Mesenchymal stem cell (in vitro differentiated cells and primary cell): ENCODE results near the gene SEZ6L.

Experiments
- DNase-seq: peaks from one replicate; pipeline ENCODE4 v3.0.0-alpha.2; 2013
- H2AFZ ChIP-seq: one replicate; pipeline ENCODE4 v1.6.1; 2013; ENCODE audit warnings: low read depth, mild to moderate bottlenecking, control low read depth, inconsistent platforms, low read length, moderate library complexity
- H2AK5ac ChIP-seq: 2 replicates; pipeline ENCODE4 v1.6.1; 2013; ENCODE audit warnings: low read length, moderate library complexity, mild to moderate bottlenecking, inconsistent platforms; ENCODE audit not compliant: severe bottlenecking
- H2BK120ac ChIP-seq: one replicate; pipeline ENCODE4 v1.6.1; 2013; ENCODE audit warnings: low read depth, mild to moderate bottlenecking, inconsistent platforms, low read length, moderate library complexity
- H2BK12ac ChIP-seq, 2 experiments: one replicate each; pipeline ENCODE4 v1.6.1; 2013; ENCODE audit warnings: inconsistent platforms in 2 of 2, low read length in 2 of 2, mild to moderate bottlenecking in 2 of 2, moderate library complexity in 2 of 2, control low read depth in 1 of 2
- H2BK15ac ChIP-seq: one replicate; pipeline ENCODE4 v1.6.1; 2013; ENCODE audit warnings: mild to moderate bottlenecking, low read depth, inconsistent platforms; ENCODE audit not compliant: poor library complexity, severe bottlenecking
- H2BK5ac ChIP-seq: 2 replicates; pipeline ENCODE4 v1.6.1; 2013; ENCODE audit warnings: low read depth, mild to moderate bottlenecking, low read length, control low read depth, inconsistent platforms; ENCODE audit not compliant: poor library complexity, severe bottlenecking
- H3K14ac ChIP-seq, 2 experiments: one replicate each; pipeline ENCODE4 v1.6.1; 2013; ENCODE audit warnings: inconsistent platforms in 2 of 2, low read length in 2 of 2, control low read depth in 1 of 2, mild to moderate bottlenecking in 1 of 2, moderate library complexity in 1 of 2
- H3K18ac ChIP-seq, 2 experiments: one replicate each; pipeline ENCODE4 v1.6.1; 2013; ENCODE audit warnings: inconsistent platforms in 2 of 2, low read length in 2 of 2, control low read depth in 1 of 2, low read depth in 1 of 2, mild to moderate bottlenecking in 1 of 2
- H3K23ac ChIP-seq, 2 experiments: one replicate each; pipeline ENCODE4 v1.6.1; 2013; ENCODE audit warnings: inconsistent platforms in 2 of 2, low read length in 2 of 2, mild to moderate bottlenecking in 2 of 2, moderate library complexity in 2 of 2, control low read depth in 1 of 2
- H3K27ac ChIP-seq: 2 replicates; pipeline ENCODE4 v1.5.1; 2013; ENCODE audit warnings: mild to moderate bottlenecking, moderate library complexity, low read length, control low read depth, inconsistent platforms; ENCODE audit not compliant: poor library complexity, severe bottlenecking
- H3K27me3 ChIP-seq, 2 experiments: 2 replicates each; pipeline versions ENCODE4 v1.6.1 to v1.7.0; 2013; ENCODE audit warnings: low read length in 2 of 2, mild to moderate bottlenecking in 2 of 2, moderate library complexity in 2 of 2, control low read depth in 1 of 2, inconsistent platforms in 1 of 2; ENCODE audit not compliant: control insufficient read depth in 1 of 2, insufficient read depth in 1 of 2
- H3K36me3 ChIP-seq, 2 experiments: 2 replicates each; pipeline versions ENCODE4 v1.6.1 to v1.7.0; 2013; ENCODE audit warnings: low read length in 2 of 2, control low read depth in 1 of 2, inconsistent platforms in 1 of 2, low read depth in 1 of 2, mild to moderate bottlenecking in 1 of 2; ENCODE audit not compliant: insufficient read depth in 2 of 2, control insufficient read depth in 1 of 2
- H3K4ac ChIP-seq, 2 experiments: one replicate each; pipeline ENCODE4 v1.6.1; 2013; ENCODE audit warnings: inconsistent platforms in 2 of 2, low read length in 2 of 2, mild to moderate bottlenecking in 2 of 2, moderate library complexity in 2 of 2, control low read depth in 1 of 2, low read depth in 1 of 2
- H3K4me1 ChIP-seq: 2 replicates; pipeline ENCODE4 v1.6.1; 2013; ENCODE audit warnings: low read depth, low read length, control low read depth; ENCODE audit not compliant: control insufficient read depth, insufficient read depth
- H3K4me2 ChIP-seq: 2 replicates; pipeline ENCODE4 v1.6.1; 2013; ENCODE audit warnings: low read length, mild to moderate bottlenecking, inconsistent platforms; ENCODE audit not compliant: poor library complexity, severe bottlenecking
- H3K4me3 ChIP-seq, 2 experiments: 2 replicates each; pipeline versions ENCODE4 v1.5.1 to v1.7.0; 2013; ENCODE audit warnings: low read length in 2 of 2, mild to moderate bottlenecking in 2 of 2, control low read depth in 1 of 2, low read depth in 1 of 2; ENCODE audit not compliant: insufficient read depth in 1 of 2
- H3K79me1 ChIP-seq: replicated peaks from 2 replicates; pipeline ENCODE4 v1.6.1; 2013; ENCODE audit warnings: mild to moderate bottlenecking, control low read depth, low read length, inconsistent platforms; ENCODE audit not compliant: poor library complexity, severe bottlenecking
- H3K9ac ChIP-seq: 2 replicates; pipeline ENCODE4 v1.7.0; 2013; ENCODE audit warnings: mild to moderate bottlenecking, low read length, moderate library complexity
- H3K9me3 ChIP-seq: 2 replicates; pipeline ENCODE4 v1.7.0; 2013; ENCODE audit warnings: mild to moderate bottlenecking, low read length; ENCODE audit not compliant: control insufficient read depth
- H4K8ac ChIP-seq: one replicate; pipeline ENCODE4 v1.6.1; 2013; ENCODE audit warnings: inconsistent platforms, mild to moderate bottlenecking, low read length, moderate library complexity
- H4K91ac ChIP-seq: one replicate; pipeline ENCODE4 v1.6.1; 2013; ENCODE audit warnings: mild to moderate bottlenecking, low read length, inconsistent platforms
- WGBS: methylation state at CpG from one replicate; pipeline ENCODE4 v1.1.7; 2013; ENCODE audit warnings: mixed read lengths; 5-methylcytosine and 5-hydroxymethylcytosine counted together

SEZ6L gene

GRCh38 chr22:26380072-26380830, 211.0 kb downstream of the SEZ6L start:
- no peak overlapping the region for H3K18ac ChIP-seq
- H3K4me1 ChIP-seq: no peaks in the 10 kb centered on the region
- H3K9me3 ChIP-seq: peaks cover 16% of the 10 kb centered on the region
- DNase-seq: no peak
- no peak overlapping the region for H2AFZ ChIP-seq
- H3K4me3 ChIP-seq: no peak overlapping the region
- H3K9ac ChIP-seq: no peak overlapping the region
- H4K8ac ChIP-seq: no peak overlapping the region
- no peak overlapping the region for H4K91ac ChIP-seq
- H2AK5ac ChIP-seq: no peak overlapping the region
- H3K23ac ChIP-seq: no peak overlapping the region
- H3K79me1 ChIP-seq: no peaks in the 10 kb centered on the region
- H3K4ac ChIP-seq: no peak overlapping the region
- H2BK120ac ChIP-seq: no peak overlapping the region
- H3K4me2 ChIP-seq: no peak overlapping the region
- no peak overlapping the region for H3K14ac ChIP-seq
- no peak overlapping the region for H2BK12ac ChIP-seq
- WGBS: 90% methylated on average over 9 of the region's 10 CpGs
- no peaks in the 10 kb centered on the region for H3K36me3 ChIP-seq
- H3K27ac ChIP-seq: no peak overlapping the region
- no peak overlapping the region for H2BK5ac ChIP-seq
- peaks cover 71 to 88% of the 10 kb centered on the region in 2 experiments for H3K27me3 ChIP-seq
- no peak overlapping the region for H2BK15ac ChIP-seq

GRCh38 chr22:26382782-26383181, 213.5 kb downstream of the SEZ6L start:
- 82% methylated on average over 2 of the region's 3 CpGs for WGBS

GRCh38 chr22:26383968-26384556, 214.8 kb downstream of the SEZ6L start:
- DNase-seq: no peak
- H3K23ac ChIP-seq: no peak overlapping the region
- no peak overlapping the region for H2BK15ac ChIP-seq
- no peak overlapping the region for H3K14ac ChIP-seq
- H2BK120ac ChIP-seq: no peak overlapping the region
- no peak overlapping the region for H2BK12ac ChIP-seq
- WGBS: 64% methylated on average over 7 of the region's 7 CpGs
- peaks cover 59 to 77% of the 10 kb centered on the region in 2 experiments for H3K27me3 ChIP-seq
- H2BK5ac ChIP-seq: no peak overlapping the region
- no peak overlapping the region for H3K27ac ChIP-seq
- no peak overlapping the region for H3K9ac ChIP-seq
- no peak overlapping the region for H4K8ac ChIP-seq
- no peak overlapping the region for H3K4ac ChIP-seq
- peaks cover 11% of the 10 kb centered on the region for H3K9me3 ChIP-seq
- H3K36me3 ChIP-seq: no peaks in the 10 kb centered on the region
- H3K4me3 ChIP-seq: no peak overlapping the region
- no peak overlapping the region for H4K91ac ChIP-seq
- H3K4me1 ChIP-seq: no peaks in the 10 kb centered on the region
- no peak overlapping the region for H3K18ac ChIP-seq
- no peak overlapping the region for H3K4me2 ChIP-seq
- no peak overlapping the region for H2AK5ac ChIP-seq
- no peak overlapping the region for H2AFZ ChIP-seq
- H3K79me1 ChIP-seq: no peaks in the 10 kb centered on the region

More at GRCh38 chr22:26382782-26383181, 213.5 kb downstream of the SEZ6L start:
- H3K4ac ChIP-seq: no peak overlapping the region
- no peak overlapping the region for H2AFZ ChIP-seq
- no peak for DNase-seq
- H3K9ac ChIP-seq: no peak overlapping the region
- H3K36me3 ChIP-seq: no peaks in the 10 kb centered on the region
- no peak overlapping the region for H2AK5ac ChIP-seq
- no peak overlapping the region for H3K4me3 ChIP-seq
- H3K18ac ChIP-seq: no peak overlapping the region
- no peak overlapping the region for H3K27ac ChIP-seq
- no peak overlapping the region for H3K23ac ChIP-seq
- H2BK15ac ChIP-seq: no peak overlapping the region
- no peak overlapping the region for H3K14ac ChIP-seq
- no peak overlapping the region for H4K91ac ChIP-seq
- no peak overlapping the region for H4K8ac ChIP-seq
- peaks cover 64 to 85% of the 10 kb centered on the region in 2 experiments for H3K27me3 ChIP-seq
- peaks cover 16% of the 10 kb centered on the region for H3K9me3 ChIP-seq
- no peak overlapping the region for H2BK5ac ChIP-seq
- H2BK12ac ChIP-seq: no peak overlapping the region
- H3K79me1 ChIP-seq: no peaks in the 10 kb centered on the region
- H3K4me1 ChIP-seq: no peaks in the 10 kb centered on the region
- no peak overlapping the region for H2BK120ac ChIP-seq
- H3K4me2 ChIP-seq: no peak overlapping the region

- H3K79me1 ChIP-seq: no peaks in the 10 kb centered on the region
These were observed 215.9 kb downstream of the SEZ6L start for GRCh38 chr22:26385164-26385563.

More at GRCh38 chr22:26385164-26385563, 215.9 kb downstream of the SEZ6L start:
- Histone ChIP-seq H2AFZ (no peak overlapping the region), H2AK5ac (no peak overlapping the region), H3K36me3 (no peaks in the 10 kb centered on the region), H3K4me1 (no peaks in the 10 kb centered on the region), H3K4ac (no peak overlapping the region), H3K4me2 (no peak overlapping the region), H2BK5ac (no peak overlapping the region), H3K23ac (no peak overlapping the region), H4K8ac (no peak overlapping the region), H3K9ac (no peak overlapping the region), H3K14ac (no peak overlapping the region), H3K18ac (no peak overlapping the region), H3K9me3 (peaks cover under 1% of the 10 kb centered on the region), H3K27ac (no peak overlapping the region), H3K4me3 (no peak overlapping the region), H2BK12ac (no peak overlapping the region), H3K27me3 (peaks cover 48 to 66% of the 10 kb centered on the region in 2 experiments), H2BK15ac (no peak overlapping the region), H4K91ac (no peak overlapping the region), H2BK120ac (no peak overlapping the region)
- no CpG with 5 or more reads among the region's 1 CpG for WGBS
- DNase-seq: no peak
